GM23338 (cell line): ENCODE measurements around the gene SLC10A6. TPM values are rescaled to one million over a fixed set of nuclear protein-coding genes. Genes with fewer than 3 reads are reported as not detected.

Experiments used
- ATAC-seq: fragments of 200-7000 bp; cut with Tn5 transposase; 3 replicates; pipeline ENCODE4 v1.9.1; 2020
- DNase-seq: peaks from one replicate; pipeline ENCODE4 v3.0.0-alpha.2; 2015; ENCODE audit warnings: low spot score
- H2AFZ ChIP-seq: fragments of 200-600 bp; sonication (generic); 2 replicates; pipeline ENCODE4 v1.8.0; 2016; ENCODE audit warnings: antibody characterized with exemption, mild to moderate bottlenecking, moderate library complexity
- H3F3A ChIP-seq: fragments of 200-600 bp; sonication (generic); replicated peaks from 2 replicates; pipeline ENCODE4 v1.8.0; 2017; ENCODE audit warnings: antibody characterized with exemption, mixed run types, low read depth
- H3K27ac ChIP-seq: fragments of 200-600 bp; sonication (generic); 2 replicates; pipeline ENCODE4 v1.6.1; 2016; ENCODE audit warnings: low read depth
- H3K27me3 ChIP-seq: fragments of 200-600 bp; sonication (generic); 2 replicates; pipeline ENCODE4 v1.8.0; 2016; ENCODE audit warnings: mild to moderate bottlenecking, mixed run types, moderate library complexity; ENCODE audit not compliant: insufficient read depth
- H3K36me3 ChIP-seq: fragments of 200-600 bp; sonication (generic); 2 replicates; pipeline ENCODE4 v1.8.0; 2016; ENCODE audit warnings: mild to moderate bottlenecking; ENCODE audit not compliant: insufficient read depth
- H3K4me1 ChIP-seq: fragments of 200-600 bp; sonication (generic); 2 replicates; pipeline ENCODE4 v1.8.0; 2016; ENCODE audit warnings: mild to moderate bottlenecking, moderate library complexity; ENCODE audit not compliant: insufficient read depth
- H3K4me2 ChIP-seq: fragments of 200-600 bp; sonication (generic); 2 replicates; pipeline ENCODE4 v1.7.1; 2017; ENCODE audit warnings: mixed run types
- H3K4me3 ChIP-seq: fragments of 200-600 bp; sonication (generic); 2 replicates; pipeline ENCODE4 v1.6.1; 2016; ENCODE audit warnings: mixed run types
- H3K79me2 ChIP-seq: fragments of 200-600 bp; sonication (generic); replicated peaks from 2 replicates; pipeline ENCODE4 v1.8.0; 2017; ENCODE audit warnings: mild to moderate bottlenecking; ENCODE audit not compliant: insufficient read depth
- H3K9me2 ChIP-seq: fragments of 200-600 bp; sonication (generic); 2 replicates; pipeline ENCODE4 v1.8.0; 2017; ENCODE audit not compliant: insufficient read depth
- H4K20me1 ChIP-seq: fragments of 200-600 bp; sonication (generic); replicated peaks from 2 replicates; pipeline ENCODE4 v1.8.0; 2017; ENCODE audit warnings: mild to moderate bottlenecking; ENCODE audit not compliant: insufficient read depth
- H3K27ac Mint-ChIP-seq: 2 replicates; pipeline ENCODE4 v1.8.0; 2020; ENCODE audit warnings: inconsistent platforms, mild to moderate bottlenecking, moderate library complexity, mixed read lengths
- H3K27me3 Mint-ChIP-seq: 3 replicates; pipeline ENCODE4 v1.8.0; 2022; ENCODE audit warnings: low read depth, mild to moderate bottlenecking, moderate library complexity, mixed read lengths, inconsistent platforms; ENCODE audit not compliant: insufficient read depth, poor library complexity
- H3K36me3 Mint-ChIP-seq: 3 replicates; pipeline ENCODE4 v1.8.0; 2021; ENCODE audit warnings: low read depth, mild to moderate bottlenecking, inconsistent platforms, moderate library complexity, mixed read lengths
- H3K4me1 Mint-ChIP-seq: 3 replicates; pipeline ENCODE4 v1.8.0; 2020; ENCODE audit warnings: mild to moderate bottlenecking, inconsistent platforms, mixed read lengths
- H3K4me3 Mint-ChIP-seq: 3 replicates; pipeline ENCODE4 v1.8.0; 2021; ENCODE audit warnings: moderate library complexity, mild to moderate bottlenecking, inconsistent platforms, mixed read lengths
- H3K9me3 Mint-ChIP-seq: 3 replicates; pipeline ENCODE4 v1.8.0; 2020; ENCODE audit warnings: moderate library complexity, mild to moderate bottlenecking, inconsistent platforms, mixed read lengths
- EZH2phosphoT487 ChIP-seq: fragments of 200-600 bp; sonication (generic); IDR thresholded peaks from one replicate; pipeline ENCODE4 v1.8.1; 2018; ENCODE audit warnings: antibody characterized with exemption; ENCODE audit not compliant: unreplicated experiment
- JUNB ChIP-seq: IDR thresholded peaks from one replicate; pipeline ENCODE4 v1.6.1; 2016; ENCODE audit warnings: antibody characterized with exemption; ENCODE audit not compliant: unreplicated experiment
- NANOG ChIP-seq: IDR thresholded peaks from 2 replicates; pipeline ENCODE4 v1.6.1; 2016; ENCODE audit warnings: antibody characterized with exemption, borderline replicate concordance
- POLR2AphosphoS5 ChIP-seq: IDR thresholded peaks from 2 replicates; pipeline ENCODE4 v1.6.1; 2016; ENCODE audit warnings: antibody characterized with exemption, low read depth
- STAT1 ChIP-seq: IDR thresholded peaks from one replicate; pipeline ENCODE4 v1.6.1; 2016; ENCODE audit warnings: antibody characterized with exemption; ENCODE audit not compliant: unreplicated experiment
- ZNF114 ChIP-seq: fragments of 250-450 bp; sonication (Bioruptor Pico); IDR thresholded peaks from 2 replicates; pipeline ENCODE4 v1.5.0; 2020; ENCODE audit warnings: mild to moderate bottlenecking, moderate library complexity
- ZNF462 ChIP-seq: fragments of 250-450 bp; sonication (Bioruptor Pico); IDR thresholded peaks from 2 replicates; pipeline ENCODE4 v1.5.0; 2020; ENCODE audit warnings: mild to moderate bottlenecking, moderate library complexity
- polyA plus RNA-seq: library from polyadenylated mRNA; unstranded; fragments of >200 nt; fragmentation: Nextera tagmentation; extraction: Ambion mirVana; gene quantifications from 2 replicates; pipeline ENCODE4 v1.2.1, GENCODE V29; 2016
- total RNA-seq: library from RNA; depleted of rRNA; stranded (reverse); fragments of >200 nt; shearing (Covaris generic); gene quantifications from 2 replicates; pipeline ENCODE4 v1.2.3, GENCODE V29; 2014

Gene SLC10A6
- total and polyA plus RNA-seq, 2 experiments from 2014 or later: not detected

- TF ChIP-seq ZNF462 (CRISPR knock-in tag) (no peak), STAT1 (no peak), POLR2AphosphoS5 (no peak)
Observed at GRCh38 chr4:86815653-86816052, 33.5 kb downstream of the SLC10A6 start (continued).

- Histone ChIP-seq H3F3A (no peaks in the 10 kb centered on the region), H3K36me3 (peaks cover 17% of the 10 kb centered on the region; the same call in 1 of the 2 replicates), H2AFZ (no peak overlapping the region), H3K4me1 (no peaks in the 10 kb centered on the region), H3K27me3 (no peaks in the 10 kb centered on the region), H3K4me3 (no peak overlapping the region), H3K79me2 (no peaks in the 10 kb centered on the region), H3K4me2 (no peak overlapping the region), H3K27ac (no peak overlapping the region), H3K9me2 (no peaks in the 10 kb centered on the region; the same call in 1 of the 2 replicates), H4K20me1 (no peaks in the 10 kb centered on the region)
- H3K27me3 Mint-ChIP-seq: no peaks in the 10 kb centered on the region
- H3K9me3 Mint-ChIP-seq: peaks cover 8% of the 10 kb centered on the region; the same call in 2 of the 3 replicates
- no peak for TF ChIP-seq NANOG
- TF ChIP-seq POLR2AphosphoS5: no peak
- no peak for TF ChIP-seq STAT1
- no peak for TF ChIP-seq EZH2phosphoT487
- no peak for TF ChIP-seq ZNF114
- TF ChIP-seq JUNB: no peak
- DNase-seq: no peak
- no peak for ATAC-seq
- H3K4me3 Mint-ChIP-seq: no peak overlapping the region
- peaks cover 64% of the 10 kb centered on the region for H3K36me3 Mint-ChIP-seq
- H3K4me1 Mint-ChIP-seq: peaks cover 7% of the 10 kb centered on the region; the same call in 1 of the 3 replicates
- no peak overlapping the region for H3K27ac Mint-ChIP-seq
Observed at GRCh38 chr4:86810847-86811246, 38.3 kb downstream of the SLC10A6 start.
